Upper lobe of left lung (tissue), 6 donors: ENCODE results near the gene FASTKD1. TPM values are rescaled to one million over a fixed set of nuclear protein-coding genes. Genes with fewer than 3 reads are reported as not detected.
"Not testable (repeated sequence)": the region's sequence is repeated elsewhere in the genome, so short reads cannot be mapped to it uniquely, and the experiment has no call there.

Experiments used
- ATAC-seq, 2 donors: fragments of 200-7000 bp; cut with Tn5 transposase; one replicate each; pipeline ENCODE4 v1.9.1; 2022; ENCODE audit warnings: mild to moderate bottlenecking in 2 of 2, moderate library complexity in 2 of 2; ENCODE audit not compliant: low FRiP score in 2 of 2
- DNase-seq, 2 donors: peaks; one replicate each; pipeline ENCODE4 v3.0.0-alpha.2; 2019 to 2020
- H3K27ac ChIP-seq, 4 donors: fragments of 200-600 bp; sonication (generic); one replicate each; pipeline ENCODE4 v1.5.1; 2016 to 2019
- H3K27me3 ChIP-seq, 4 donors: fragments of 200-600 bp; sonication (generic); one replicate each; pipeline ENCODE4 v1.5.1; 2017 to 2019
- H3K36me3 ChIP-seq, 4 donors: fragments of 200-600 bp; sonication (generic); one replicate each; pipeline ENCODE4 v1.5.1; 2016 to 2019
- H3K4me1 ChIP-seq, 4 donors: fragments of 200-600 bp; sonication (generic); one replicate each; pipeline ENCODE4 v1.5.1; 2018 to 2019
- H3K4me3 ChIP-seq, 4 donors: fragments of 200-600 bp; sonication (generic); one replicate each; pipeline ENCODE4 v1.5.1; 2017 to 2019; ENCODE audit warnings: mild to moderate bottlenecking in 2 of 4, moderate library complexity in 1 of 4
- H3K9me3 ChIP-seq, 4 donors: fragments of 200-600 bp; sonication (generic); one replicate each; pipeline ENCODE4 v1.5.1; 2018 to 2019
- EP300 ChIP-seq, 4 donors: sonication (generic); formaldehyde crosslinking; IDR thresholded peaks; one replicate each; pipeline ENCODE4 v1.5.1; 2017; ENCODE audit warnings: antibody characterized with exemption in 4 of 4, control low read depth in 2 of 4
- POLR2A ChIP-seq, 4 donors: fragments of 450-650 bp; IDR thresholded peaks; one replicate each; pipeline ENCODE4 v1.5.1; 2016 to 2017; ENCODE audit warnings: antibody characterized with exemption in 4 of 4, mild to moderate bottlenecking in 2 of 4
- POLR2AphosphoS5 ChIP-seq, 2 donors: sonication (generic); formaldehyde crosslinking; IDR thresholded peaks; one replicate each; pipeline ENCODE4 v1.5.1; 2017; ENCODE audit warnings: antibody characterized with exemption in 2 of 2
- WGBS, 2 donors: methylation state at CpG; one replicate each; pipeline ENCODE4 v1.1.5; 2017 to 2018; 5-methylcytosine and 5-hydroxymethylcytosine counted together
- total RNA-seq, 6 donors: library from RNA; depleted of rRNA in 4 of 6; stranded (reverse); fragments of >200 nt in 4 of 6; gene quantifications; one replicate each; pipeline versions ENCODE4 v1.1.0 to v1.2.1, GENCODE V29; 2016 to 2021
- TF ChIP-seq, protein P1 (sequence below), 6 experiments: fragments of 450-650 bp in 4 of 6; fragments of 200-600 bp in 2 of 6; sonication (generic) in 2 of 6; IDR thresholded peaks; one replicate each; pipeline ENCODE4 v1.5.1; 2016 to 2019; ENCODE audit warnings: antibody characterized with exemption in 6 of 6
- donor health status: DM: no; HTN: no; CAD: no; lungs with moderate emphysema.
- donor health status: DM: no; HTN: yes; CAD: no; lungs with severe emphysema.

Gene FASTKD1
- total RNA-seq, 6 donors from 2014 or later, result 14.7 to 21.7 (median 18.4) TPM

DNA sequence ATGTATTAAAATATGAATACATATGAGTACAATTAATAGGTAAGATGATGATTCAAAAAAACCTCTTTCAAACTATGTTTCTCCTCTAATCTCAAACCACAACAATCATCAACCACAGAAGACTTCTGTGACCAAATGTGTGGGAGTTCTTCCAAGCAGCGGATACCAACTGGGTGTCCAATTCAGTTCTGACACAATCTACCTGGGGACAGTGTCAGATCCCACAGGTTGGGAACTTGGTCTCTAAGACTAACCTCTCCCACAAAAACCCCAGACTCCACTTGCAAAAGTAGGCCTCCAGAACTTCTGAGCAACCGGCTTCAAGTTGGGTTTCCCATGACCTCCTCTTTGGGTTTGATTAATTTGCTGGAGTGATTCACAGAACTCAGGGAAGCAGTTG lies 26.9 kb downstream of the FASTKD1 start:
- no peak for DNase-seq
- H3K27ac ChIP-seq, result no peak overlapping the region
- H3K4me1 ChIP-seq, result no peaks in the 10 kb centered on the region
- ATAC-seq, result no peak
- TF ChIP-seq, protein P1, sequence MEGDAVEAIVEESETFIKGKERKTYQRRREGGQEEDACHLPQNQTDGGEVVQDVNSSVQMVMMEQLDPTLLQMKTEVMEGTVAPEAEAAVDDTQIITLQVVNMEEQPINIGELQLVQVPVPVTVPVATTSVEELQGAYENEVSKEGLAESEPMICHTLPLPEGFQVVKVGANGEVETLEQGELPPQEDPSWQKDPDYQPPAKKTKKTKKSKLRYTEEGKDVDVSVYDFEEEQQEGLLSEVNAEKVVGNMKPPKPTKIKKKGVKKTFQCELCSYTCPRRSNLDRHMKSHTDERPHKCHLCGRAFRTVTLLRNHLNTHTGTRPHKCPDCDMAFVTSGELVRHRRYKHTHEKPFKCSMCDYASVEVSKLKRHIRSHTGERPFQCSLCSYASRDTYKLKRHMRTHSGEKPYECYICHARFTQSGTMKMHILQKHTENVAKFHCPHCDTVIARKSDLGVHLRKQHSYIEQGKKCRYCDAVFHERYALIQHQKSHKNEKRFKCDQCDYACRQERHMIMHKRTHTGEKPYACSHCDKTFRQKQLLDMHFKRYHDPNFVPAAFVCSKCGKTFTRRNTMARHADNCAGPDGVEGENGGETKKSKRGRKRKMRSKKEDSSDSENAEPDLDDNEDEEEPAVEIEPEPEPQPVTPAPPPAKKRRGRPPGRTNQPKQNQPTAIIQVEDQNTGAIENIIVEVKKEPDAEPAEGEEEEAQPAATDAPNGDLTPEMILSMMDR (IDR thresholded peaks at IDR 0.05), result no peak
- TF ChIP-seq EP300 (IDR thresholded peaks at IDR 0.05), result no peak
- no peak for TF ChIP-seq POLR2AphosphoS5 (IDR thresholded peaks at IDR 0.05)
- no peak for TF ChIP-seq POLR2A (IDR thresholded peaks at IDR 0.05)
- no peaks in the 10 kb centered on the region for H3K9me3 ChIP-seq
- H3K36me3 ChIP-seq, result peaks cover 0 to 26% (median 8%) of the 10 kb centered on the region in 4 donors
- H3K4me3 ChIP-seq, result no peak overlapping the region
- H3K27me3 ChIP-seq, result no peaks in the 10 kb centered on the region
- 89 to 97% methylated on average over 2 of the region's 2 CpGs for WGBS, 2 donors

DNA sequence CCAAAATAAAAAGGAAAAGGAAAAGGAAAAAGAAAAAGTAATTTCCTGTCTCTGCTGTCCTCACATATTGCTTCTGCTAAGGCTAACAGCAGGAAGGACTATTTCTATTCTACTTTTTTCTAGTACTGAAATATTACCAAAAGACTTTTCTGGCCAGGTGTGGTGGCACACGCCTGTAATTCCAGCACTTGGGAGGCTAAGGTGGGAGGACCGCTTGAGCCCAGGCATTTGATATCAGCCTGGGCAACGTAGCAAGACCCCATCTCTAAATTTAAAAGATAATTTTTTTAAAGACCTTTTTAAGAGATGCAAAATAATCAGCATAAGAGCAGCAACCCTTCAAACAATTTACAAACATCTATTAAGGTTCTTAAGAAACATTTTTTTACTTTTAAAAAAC lies 31.2 kb downstream of the FASTKD1 start:
- Histone ChIP-seq H3K27me3 (no peaks in the 10 kb centered on the region), H3K9me3 (no peaks in the 10 kb centered on the region), H3K27ac (no peak overlapping the region), H3K4me1 (no peaks in the 10 kb centered on the region), H3K36me3 (peaks cover 4 to 36% (median 6%) of the 10 kb centered on the region in 4 donors), H3K4me3 (no peak overlapping the region)
- no peak for DNase-seq
- no peak for ATAC-seq
- 93 to 95% methylated on average over 3 of the region's 3 CpGs for WGBS, 2 donors
- TF ChIP-seq, protein P1 (IDR thresholded peaks at IDR 0.05), result no peak
- no peak for TF ChIP-seq EP300 (IDR thresholded peaks at IDR 0.05)
- TF ChIP-seq POLR2A (IDR thresholded peaks at IDR 0.05), result no peak
- TF ChIP-seq POLR2AphosphoS5 (IDR thresholded peaks at IDR 0.05), result no peak

DNA sequence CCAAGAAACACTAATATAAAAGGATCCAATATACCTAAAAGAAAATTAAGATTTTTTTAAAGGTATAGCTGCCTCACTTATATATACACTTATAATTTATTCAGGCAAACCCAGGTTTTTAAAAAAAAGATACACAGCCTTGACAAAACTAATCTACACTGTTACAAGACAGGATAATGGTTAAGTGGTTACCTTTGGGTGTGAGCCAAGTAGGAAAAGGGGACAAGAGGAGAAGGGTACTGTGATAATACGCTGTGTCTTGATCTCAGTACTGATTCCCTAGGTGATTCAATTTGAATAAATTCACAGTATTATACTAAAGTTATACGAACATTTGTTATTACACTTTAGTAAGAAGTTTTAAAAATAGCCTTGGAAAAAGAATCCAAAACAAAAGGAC lies 33.5 kb downstream of the FASTKD1 start:
- Histone ChIP-seq H3K27ac (no peak overlapping the region), H3K27me3 (no peaks in the 10 kb centered on the region), H3K4me1 (no peaks in the 10 kb centered on the region), H3K36me3 (peaks cover 4 to 48% (median 6%) of the 10 kb centered on the region in 4 donors), H3K4me3 (no peak overlapping the region), H3K9me3 (no peaks in the 10 kb centered on the region)
- DNase-seq, result no peak
- TF ChIP-seq POLR2A (IDR thresholded peaks at IDR 0.05) (no peak), EP300 (IDR thresholded peaks at IDR 0.05) (no peak), POLR2AphosphoS5 (IDR thresholded peaks at IDR 0.05) (no peak)
- TF ChIP-seq, protein P1 (IDR thresholded peaks at IDR 0.05), result no peak
- no peak for ATAC-seq
- WGBS, 2 donors, result 92 to 94% methylated on average over 2 of the region's 2 CpGs

DNA sequence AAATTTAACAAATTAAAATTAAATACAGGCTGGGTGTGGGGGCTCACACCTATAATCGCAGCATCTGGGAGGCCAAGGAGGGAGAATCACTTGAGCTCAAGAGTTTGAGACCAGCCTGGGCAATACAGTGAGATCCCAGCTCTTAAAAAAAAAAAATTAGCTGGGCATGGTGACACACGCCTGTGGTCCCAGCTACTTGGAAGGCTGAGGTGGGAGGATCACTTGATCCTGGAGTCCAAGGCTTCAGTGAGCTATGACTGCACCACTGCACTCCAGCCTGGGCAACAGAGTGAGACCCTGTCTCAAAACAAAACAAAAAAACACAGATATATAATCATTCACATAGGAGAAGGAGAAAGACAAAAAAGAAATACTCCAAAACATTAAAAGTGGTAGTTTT lies 34.2 kb downstream of the FASTKD1 start:
- H3K36me3 ChIP-seq, result peaks cover 4 to 49% (median 6%) of the 10 kb centered on the region in 4 donors
- 89 to 100% methylated on average over 2 of the region's 2 CpGs for WGBS, 2 donors
- ATAC-seq, result not testable (repeated sequence)

DNA sequence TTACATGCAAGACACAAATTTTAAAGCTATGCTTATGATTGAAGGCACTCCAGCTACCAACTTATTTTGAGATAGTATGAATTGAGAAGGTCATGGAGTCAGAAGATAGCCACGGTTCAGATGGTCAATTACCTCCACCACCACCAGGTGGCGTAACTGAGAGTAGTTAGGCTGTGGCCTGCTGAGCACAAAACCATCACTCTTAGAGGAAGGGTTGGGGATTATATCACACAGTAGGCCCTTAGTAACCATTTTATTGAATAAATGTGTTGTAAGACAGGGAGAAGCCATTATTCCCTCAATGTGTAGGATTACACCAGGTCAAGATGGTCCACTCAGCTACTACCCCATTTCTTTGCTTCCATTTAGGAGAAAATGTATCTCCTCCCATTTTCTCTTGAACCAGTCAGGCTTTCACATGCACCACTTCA lies 45.4 kb downstream of the FASTKD1 start:
- H3K9me3 ChIP-seq, result no peaks in the 10 kb centered on the region
- peak; percentile 77 to 82 for ATAC-seq
- TF ChIP-seq POLR2AphosphoS5 (IDR thresholded peaks at IDR 0.05) (no peak), POLR2A (IDR thresholded peaks at IDR 0.05) (no peak), EP300 (IDR thresholded peaks at IDR 0.05) (no peak)
- TF ChIP-seq, protein P1 (IDR thresholded peaks at IDR 0.05), result peak; percentile 57 to 80 (median 74)
- no peak overlapping the region for H3K4me3 ChIP-seq
- 18 to 19% methylated on average over 2 of the region's 2 CpGs for WGBS, 2 donors
- no peak overlapping the region for H3K27ac ChIP-seq
- no peaks in the 10 kb centered on the region for H3K4me1 ChIP-seq
- peak in 1 of 2 donors; percentile 67 for DNase-seq
- H3K27me3 ChIP-seq, result no peaks in the 10 kb centered on the region
- peaks cover 0 to 17% (median 0%) of the 10 kb centered on the region in 4 donors for H3K36me3 ChIP-seq

More for the DNA sequence above, 34.2 kb downstream of the FASTKD1 start:
- not testable (repeated sequence) for H3K27me3 ChIP-seq, H3K4me3 ChIP-seq, DNase-seq, H3K27ac ChIP-seq, H3K9me3 ChIP-seq, H3K4me1 ChIP-seq
